NCI-H510A (cell line): Measurements from ENCODE around the gene CGB3.
A peak's percentile ranks its signal among the peaks of the same experiment; 100 is the strongest.

Source experiments
- DNase-seq: peaks from one replicate; lab custom pipeline; 2025; lab: John Stamatoyannopoulos, UW

The CGB3 gene

DNA sequence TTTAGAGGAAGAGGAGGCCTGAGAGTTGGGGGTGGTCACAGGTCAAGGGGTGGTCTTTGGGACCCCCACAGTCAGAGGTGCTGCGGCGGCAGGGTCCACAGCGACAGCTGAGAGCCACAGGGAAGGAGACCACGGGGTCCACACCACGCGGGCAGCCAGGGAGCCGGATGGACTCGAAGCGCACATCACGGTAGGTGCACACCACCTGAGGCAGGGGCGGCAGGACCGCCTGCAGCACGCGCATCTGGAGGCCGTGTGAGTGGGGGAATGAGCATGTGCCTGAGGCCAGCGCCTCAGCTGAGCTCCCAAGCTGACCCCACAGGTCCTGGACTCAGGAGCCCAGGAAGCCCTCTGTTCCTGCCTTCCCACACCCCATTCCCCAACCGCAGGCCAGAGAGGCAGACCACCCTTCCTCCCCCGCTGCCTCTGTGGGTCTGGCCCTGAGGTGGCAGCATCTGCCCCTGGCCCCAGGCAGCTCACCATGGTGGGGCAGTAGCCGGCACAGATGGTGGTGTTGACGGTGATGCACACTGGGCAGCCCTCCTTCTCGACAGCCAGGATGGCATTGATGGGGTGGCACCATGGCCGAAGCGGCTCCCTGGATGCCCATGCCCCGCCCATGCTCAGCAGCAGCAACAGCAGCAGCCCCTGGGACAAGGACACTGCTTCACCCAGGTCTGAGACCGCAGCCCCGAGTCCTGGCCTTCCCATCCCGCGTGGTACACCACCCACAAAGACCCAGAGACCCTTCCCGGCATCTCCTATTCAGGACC lies 7.9 kb downstream of the CGB3 start:
- no peak for DNase-seq

DNA sequence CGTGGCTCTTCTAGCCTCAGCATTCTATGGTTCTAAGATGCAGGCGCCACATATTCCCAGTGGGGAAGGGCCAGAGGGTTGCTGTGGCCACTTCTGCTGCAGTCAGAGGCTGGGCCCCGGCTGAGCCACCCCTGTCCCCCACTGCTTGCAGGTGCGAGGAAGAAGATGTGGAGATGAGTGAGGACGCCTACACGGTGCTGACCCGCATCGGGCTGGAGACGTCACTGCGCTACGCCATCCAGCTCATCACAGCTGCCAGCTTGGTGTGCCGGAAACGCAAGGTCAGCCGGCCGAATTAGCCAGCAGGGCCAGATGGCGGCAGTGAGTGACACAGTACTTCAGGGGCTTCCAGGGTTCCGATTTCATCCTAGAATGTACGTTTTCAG lies 9.3 kb downstream of the CGB3 start:
- no peak for DNase-seq

DNA sequence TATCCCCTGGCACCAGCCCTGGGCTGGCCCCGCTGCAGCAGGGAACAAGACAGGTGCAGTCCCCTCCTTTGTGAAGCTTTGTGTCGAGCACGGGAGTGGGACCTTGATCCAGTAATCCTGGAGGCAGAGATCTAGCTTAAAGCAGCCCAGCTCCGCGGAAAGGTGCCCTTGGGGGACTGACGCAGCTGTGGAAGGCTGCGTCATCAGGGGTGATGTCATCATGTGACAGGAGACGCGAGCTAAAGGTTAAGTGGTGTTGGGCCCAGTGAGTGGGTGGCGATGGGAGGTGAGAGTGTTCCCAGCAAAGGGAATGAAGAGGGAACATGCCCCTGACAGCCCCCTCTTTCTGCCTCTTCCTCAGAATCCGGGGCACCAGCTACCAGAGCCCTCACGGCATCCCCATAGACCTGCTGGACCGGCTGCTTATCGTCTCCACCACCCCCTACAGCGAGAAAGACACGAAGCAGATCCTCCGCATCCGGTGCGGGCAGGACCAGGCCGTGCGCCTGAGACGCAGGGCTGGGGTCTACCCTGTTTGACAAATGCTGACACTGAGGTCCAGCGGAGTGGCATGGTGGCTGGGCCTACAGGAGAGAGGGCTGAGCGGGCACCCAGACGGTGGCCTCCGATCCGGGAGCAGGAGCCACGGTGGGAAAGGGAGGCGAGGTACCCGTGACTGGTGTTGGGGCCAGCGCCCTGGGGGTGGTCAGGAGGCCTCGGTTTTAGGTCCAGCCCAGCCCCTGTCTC lies 9.8 kb downstream of the CGB3 start:
- no peak for DNase-seq

DNA sequence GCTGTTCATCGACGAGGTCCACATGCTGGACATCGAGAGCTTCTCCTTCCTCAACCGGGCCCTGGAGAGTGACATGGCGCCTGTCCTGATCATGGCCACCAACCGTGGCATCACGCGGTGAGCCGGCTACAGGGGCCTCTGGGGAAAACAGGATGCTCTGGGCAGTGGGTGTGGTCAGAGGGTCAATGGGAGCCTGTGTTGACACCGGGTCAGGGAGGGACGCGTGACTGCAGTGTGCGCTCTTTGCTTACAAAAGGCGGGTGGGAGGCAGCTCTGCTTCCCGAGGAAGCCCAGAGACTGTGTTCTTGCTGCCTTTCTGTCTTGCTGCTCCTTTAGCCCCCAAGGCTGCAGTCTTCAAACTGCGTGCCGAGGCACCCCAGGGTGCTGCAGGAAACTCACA lies 12.9 kb downstream of the CGB3 start:
- no peak for DNase-seq

DNA sequence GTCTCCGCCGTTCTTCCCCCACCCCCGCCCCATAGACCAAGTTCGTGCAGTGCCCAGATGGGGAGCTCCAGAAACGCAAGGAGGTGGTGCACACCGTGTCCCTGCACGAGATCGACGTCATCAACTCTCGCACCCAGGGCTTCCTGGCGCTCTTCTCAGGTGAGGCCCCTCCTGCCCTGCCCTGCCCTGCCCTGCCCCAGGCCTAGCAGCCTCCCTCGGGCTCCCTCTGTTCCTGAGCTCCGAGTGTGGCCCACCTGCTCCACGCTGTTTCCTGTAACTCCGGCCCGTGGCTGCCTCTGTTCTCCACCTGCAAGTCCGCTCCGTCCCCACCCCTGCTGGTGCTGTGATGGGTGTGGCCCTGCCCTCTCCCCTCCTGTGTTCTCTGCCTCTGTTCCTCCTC lies 13.7 kb downstream of the CGB3 start:
- DNase-seq: no peak

DNA sequence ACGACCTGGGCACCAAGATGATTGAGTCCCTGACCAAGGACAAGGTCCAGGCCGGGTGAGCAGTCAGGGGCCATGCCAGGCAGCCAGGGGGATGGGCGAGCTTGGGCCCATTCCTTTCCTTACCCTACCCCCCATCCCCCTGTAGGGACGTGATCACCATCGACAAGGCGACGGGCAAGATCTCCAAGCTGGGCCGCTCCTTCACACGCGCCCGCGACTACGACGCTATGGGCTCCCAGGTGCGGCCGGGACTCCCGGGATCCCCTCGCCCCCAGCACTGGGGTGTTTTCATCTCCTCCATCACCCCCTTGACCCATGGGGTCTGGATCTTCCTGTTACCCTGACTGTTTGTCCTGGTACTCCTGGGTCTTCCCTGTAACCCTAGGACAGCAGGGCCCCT lies 14.3 kb downstream of the CGB3 start:
- DNase-seq: no peak

DNA sequence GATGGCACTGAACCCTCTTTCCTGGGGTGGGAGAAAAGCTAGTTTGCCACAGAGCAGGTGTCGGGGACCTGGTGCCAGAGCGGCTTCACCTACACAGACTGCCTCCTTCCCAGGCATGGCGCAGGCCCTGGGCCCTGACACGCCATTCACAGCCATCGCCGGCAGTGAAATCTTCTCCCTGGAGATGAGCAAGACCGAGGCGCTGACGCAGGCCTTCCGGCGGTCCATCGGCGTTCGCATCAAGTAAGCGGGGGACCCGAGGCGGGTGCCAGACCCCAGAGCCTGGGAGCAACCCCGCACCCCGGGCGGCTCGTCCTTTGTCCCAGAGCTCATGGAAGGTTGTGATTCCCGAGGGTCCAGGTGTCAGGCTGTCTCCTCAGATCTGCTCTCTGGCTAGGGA lies 17.2 kb downstream of the CGB3 start:
- DNase-seq: no peak

DNA sequence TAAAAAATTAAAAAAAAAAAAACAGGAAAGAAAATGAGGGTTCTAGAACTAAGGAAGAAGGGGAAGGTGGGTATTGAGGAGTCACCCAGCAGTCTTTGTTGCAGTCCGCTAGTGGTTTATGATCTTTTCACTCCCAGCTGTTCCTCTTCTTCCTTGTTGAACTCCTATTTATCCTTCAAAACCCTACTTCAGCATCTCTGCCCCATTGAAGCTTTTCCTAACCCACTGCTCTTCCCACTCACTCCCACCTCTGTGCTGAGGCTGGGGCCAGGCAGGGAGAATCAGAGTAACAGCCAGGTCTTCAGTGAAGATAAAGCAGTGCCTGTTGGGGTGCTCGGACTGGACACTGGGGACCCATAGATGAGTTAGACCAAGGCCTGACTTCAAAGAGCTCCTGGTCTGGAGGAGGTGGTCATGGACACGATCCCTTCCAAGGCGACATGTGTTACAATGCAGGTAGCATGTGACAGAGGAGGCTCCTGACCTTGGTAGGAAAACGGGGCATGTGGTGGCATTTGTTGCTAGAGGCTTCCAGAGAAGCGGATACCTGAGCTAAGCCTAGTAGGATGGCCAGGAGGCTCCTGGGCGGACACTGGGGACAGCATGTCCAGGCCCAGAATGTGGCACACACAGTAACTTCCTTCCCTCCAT lies 19.0 kb downstream of the CGB3 start:
- no peak for DNase-seq

DNA sequence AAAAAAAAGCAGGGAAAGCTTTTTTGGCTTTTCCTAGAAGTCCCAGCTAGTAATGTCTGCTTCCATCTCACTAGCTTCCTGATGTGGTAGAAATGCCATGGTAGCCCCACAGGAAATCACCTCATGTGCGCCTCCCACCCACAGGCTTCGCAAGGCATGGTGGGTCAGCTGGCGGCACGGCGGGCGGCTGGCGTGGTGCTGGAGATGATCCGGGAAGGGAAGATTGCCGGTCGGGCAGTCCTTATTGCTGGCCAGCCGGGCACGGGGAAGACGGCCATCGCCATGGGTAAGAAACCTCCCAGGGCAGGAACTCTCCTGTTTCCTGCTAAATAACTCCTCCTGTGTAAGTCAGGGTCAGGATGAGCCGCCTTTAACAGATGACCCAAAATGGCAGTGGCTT lies 20.0 kb downstream of the CGB3 start:
- no peak for DNase-seq

DNA sequence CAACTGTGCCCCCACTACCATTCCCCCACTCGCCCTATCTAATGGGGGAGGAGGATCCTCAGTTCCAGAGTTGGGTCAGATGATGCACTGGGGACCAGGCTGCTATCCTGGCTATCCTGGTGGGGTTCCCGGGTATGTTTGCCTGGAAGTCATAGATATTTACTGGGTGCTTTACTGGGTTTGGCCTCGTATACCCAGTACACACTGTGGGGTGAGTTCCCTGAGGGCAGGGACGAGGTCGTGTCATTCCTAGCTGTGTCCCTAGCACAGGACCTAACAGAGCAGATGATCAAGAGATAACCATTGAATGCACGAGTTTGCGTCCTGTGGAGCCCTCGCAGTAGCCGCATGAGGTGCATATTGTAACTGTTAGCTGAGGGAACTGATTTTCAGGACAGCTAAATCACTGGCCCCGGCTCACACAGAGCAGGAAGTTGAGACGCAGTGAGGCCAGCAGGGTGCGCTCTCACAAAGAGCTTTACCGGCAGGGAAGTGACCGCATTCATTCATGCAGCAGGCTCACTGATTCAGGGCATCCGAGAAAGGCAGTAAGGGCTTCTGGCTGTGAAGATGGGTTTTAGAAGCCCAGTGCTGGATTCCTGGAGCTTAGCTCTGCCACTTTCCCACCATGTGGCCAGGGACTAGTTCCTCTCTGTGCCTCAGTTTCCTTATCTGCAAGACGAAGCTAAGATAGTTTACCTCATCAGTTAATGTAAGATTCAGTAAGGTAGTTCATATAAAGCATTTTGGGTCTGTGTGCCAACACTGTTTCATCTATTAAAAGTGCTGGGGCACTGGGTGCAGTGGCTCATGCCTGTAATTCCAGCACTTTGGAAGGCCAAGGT lies 24.4 kb downstream of the CGB3 start:
- no peak for DNase-seq

DNA sequence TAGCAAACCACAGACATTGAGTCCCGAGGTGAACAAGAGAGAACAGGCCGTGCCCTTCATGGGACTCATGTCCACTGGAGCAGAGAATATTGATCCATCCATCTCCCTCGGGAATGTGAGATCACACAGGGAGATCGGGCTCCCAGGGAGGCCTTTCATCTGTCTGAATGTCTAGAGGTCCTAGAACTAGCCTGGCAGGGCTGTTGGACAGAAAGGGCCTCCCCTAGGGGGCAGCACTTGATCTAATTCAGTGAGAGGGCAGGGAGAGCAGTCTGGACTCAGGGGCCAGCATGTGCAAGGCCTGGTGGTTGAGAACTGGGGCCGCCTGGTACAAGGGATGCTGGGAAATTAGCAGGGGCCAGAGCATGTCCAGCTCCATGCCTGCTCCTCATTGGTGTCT lies 26.2 kb downstream of the CGB3 start:
- DNase-seq: peak; percentile 54

DNA sequence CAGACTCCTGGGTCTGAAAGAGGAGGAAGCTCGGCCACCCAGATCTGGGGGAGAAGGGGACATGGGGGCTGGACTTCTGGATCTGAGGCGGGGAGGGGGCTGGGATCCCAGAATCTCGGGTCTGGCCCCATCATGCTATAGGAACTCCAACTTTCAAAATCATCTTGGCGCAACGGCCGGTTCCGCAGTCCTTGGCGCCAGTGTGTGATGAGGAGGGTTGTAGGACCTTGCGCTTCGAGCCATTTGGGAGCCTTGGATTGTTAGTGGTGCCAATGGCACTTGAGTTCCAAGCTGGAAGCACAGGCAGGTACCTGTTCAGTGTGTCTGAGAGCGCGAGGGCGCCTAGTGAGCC lies 30.1 kb downstream of the CGB3 start:
- DNase-seq: no peak

DNA sequence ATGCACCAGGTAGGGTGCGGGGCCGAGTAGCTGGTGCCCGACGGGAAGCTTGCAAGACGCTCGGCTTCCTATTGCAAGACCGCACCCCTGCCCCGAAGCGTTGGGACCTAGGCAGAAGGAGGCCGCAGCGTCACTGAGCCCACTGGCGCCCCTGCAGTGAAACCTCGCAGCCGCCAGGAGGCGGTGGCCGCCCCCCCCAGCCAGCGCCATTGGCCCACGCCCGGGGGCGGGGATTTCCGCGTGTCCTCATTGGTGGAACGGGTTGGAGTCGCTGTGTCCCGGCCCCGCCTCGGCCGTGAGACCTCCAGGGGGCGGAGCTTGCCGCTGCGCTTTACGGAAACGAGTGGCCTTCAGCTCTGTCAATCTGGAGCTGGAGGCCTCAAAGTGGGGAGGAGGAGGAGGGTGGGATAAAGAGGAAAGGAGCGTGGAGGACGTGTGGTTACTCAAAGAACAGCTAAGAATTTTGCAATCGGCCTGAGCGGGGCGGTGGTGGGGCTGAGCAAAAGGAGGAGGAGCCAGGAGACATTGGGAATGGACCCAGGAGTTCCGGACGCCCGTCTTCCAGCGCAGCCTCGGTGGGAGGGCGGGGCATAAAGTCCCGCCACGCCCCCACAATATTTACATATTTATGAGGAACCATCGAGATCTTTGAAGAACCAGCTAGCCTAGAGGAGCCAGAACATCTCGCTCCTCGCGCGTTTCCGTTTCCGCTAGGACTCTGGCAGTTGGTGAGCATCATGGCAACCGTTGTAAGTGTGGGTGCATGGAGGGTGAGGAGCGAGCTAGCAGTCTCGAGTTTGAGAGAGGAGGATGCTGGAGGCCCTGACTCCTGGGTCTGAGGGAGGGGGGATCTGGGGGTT lies 30.7 kb downstream of the CGB3 start, which contains the start of the genes GYS1 and RUVBL2:
Gene GYS1 (minus strand): TSS at position 135 of the 860 bp plus-strand sequence. CDS start 197 bp downstream, outside the sequence.
Gene RUVBL2 (plus strand): TSS at position 713 of the 860 bp plus-strand sequence. CDS start 25 bp downstream, at position 738.
- peak; percentile 98 for DNase-seq

DNA sequence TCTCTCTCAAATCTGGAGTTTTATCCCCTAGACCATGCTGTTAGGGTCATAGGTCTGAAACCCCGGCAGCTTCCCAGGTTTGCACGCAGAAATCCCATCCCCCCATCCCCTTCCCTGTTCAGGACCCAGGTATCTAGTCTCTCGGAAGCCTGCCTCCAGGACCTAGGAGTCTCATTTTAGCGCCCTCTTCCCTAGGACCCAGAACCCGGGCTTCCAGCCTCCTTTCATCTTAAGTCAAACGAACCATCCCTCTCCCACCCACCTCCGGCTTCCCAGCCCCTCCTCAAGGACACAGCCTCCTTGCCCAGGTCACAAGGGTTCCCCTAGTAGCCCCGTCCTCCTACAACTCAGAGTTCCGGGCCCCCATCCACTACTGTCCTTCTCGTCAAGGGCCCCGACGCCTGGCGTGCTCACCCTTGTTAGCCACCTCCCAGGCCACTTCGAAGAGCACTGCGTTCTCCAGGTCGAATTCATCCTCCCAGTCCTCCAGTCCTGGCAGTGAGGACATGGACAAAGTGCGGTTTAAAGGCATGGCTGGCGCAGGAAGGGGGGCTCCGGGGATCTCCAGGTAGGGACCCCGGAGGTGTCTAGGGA lies 31.5 kb downstream of the CGB3 start:
- DNase-seq: peak; percentile 51

DNA sequence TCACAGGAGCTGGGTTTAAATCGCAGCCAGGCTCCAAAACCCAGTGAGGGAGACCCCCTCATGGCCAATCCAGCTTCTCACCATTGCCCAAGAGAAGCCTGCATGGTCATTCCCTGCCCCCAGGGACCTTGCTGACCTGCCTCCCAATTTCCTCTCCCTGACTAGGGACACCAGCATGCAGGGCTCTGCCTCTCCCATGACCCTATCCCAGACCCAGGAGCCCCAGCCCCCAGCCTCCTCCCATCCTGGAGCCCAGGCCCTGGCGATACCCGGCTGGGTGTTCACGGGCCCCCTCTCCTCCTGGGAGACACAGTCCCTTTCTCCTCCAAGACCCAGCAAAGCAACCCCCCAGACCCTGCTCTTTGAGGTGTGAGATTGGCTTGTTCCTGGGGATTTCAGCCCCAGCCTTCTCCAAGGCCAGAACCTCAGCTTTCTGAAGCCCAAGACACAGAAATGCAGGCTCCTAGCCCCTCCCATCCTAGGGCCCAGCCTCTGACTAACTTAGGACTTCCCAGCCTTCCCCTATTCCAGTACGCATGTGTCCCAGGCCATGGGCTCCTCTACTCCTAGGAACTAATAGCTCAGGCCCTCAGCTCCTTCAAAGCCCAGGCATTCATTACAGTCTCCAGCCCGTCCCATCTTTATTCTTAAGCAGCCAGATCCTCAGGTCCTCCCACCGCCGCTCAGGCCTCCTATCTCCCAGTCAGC lies 32.1 kb downstream of the CGB3 start:
- no peak for DNase-seq

DNA sequence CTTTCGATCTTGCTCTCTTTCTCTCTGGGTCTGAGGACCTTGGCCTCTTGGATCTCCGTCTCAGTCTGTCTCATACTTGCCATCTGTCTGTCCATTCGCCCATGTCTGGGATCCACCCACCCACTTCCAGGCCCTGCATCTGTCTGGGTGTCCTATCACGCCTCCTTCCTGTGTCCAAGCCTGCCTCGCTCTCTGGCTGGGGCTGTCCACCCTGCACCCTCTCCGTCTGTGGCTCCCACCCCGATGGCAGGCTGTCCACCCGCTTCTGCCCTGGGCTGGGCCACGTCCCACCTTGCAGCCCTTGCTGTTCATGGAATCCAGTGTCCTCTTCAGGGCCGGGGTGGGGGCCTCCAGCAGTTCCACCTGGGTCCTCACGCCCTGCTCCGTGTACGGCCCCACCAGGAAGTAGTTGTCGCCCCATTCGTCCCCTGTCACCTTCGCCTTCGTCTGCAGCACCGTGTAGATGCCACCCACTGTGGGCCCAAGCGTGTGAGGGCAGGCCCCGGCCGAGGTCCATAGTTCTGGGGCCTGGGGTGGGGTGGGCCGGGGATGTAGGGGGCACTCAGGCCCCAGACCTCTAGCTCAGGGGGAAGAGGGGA lies 33.0 kb downstream of the CGB3 start:
- no peak for DNase-seq

DNA sequence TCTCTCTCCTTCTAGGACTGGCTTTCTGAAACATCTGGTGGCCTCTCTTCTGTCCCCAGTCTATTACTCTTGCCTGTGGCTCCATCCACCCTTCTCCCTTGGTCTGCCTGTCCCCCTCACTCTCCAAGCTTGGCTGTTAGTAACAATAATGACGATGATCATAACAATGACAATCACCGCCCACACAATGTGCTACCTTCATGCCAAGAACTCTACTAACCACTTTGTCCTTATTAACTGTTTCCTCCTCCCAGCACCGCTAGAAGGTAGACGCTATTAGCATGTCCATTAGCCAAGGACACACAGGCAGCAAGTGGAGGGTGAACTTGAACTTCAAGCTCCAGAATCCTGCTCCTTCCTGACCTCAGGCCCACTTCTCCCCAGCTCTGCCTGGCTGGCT lies 33.7 kb downstream of the CGB3 start:
- no peak for DNase-seq

DNA sequence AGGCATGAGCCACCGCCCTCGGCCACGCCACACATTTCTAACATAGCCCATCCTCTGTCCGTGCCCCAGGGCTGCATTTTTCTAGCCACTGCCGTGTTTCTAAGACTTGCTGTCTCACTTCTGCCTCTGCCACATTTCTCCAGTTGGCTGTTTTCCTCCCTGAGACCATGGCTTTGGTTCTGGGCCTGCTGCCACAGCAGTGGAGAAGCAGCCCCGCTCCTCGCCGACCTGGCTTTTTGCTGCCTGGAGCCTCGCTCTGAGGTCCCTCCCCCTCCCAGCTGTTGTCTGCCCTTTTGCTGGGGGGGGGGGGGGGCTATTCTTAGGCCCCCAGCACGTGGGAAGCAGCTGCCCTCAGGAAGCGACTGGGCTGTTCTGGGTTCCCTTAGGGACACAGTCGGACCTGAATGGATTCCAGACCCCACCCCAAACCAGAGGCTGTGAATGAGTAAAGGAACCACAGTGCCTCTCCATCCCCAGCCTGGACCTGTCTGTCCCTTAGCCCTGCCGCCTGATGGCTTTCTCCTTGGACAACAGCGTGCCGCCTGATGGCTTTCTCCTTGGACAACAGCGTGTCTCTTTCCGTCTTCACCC lies 34.3 kb downstream of the CGB3 start:
- DNase-seq: no peak

DNA sequence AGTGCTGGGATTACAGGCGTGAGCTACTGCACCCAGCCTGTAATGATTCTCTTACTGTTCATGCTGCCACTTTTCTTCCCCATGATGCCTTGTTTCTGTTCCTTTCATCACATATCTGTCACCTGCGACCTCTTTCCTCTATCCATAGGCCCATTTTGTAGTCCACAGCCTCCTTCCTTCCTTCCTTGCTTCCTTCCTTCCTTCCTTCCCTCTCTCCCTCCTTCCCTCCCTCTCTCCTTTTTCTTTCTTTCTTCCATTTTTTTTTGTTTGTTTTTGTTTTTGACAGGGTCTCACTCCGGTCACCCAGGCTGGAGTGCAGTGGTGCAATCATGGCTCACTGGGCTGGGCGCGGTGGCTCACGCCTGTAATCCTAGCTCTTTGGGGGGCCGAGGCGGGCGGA lies 35.3 kb downstream of the CGB3 start:
- DNase-seq: no peak
